OCI-M2 (cell line): Measurements from ENCODE around the gene PDE4D.
"Not testable (repeated sequence)": the region's sequence is repeated elsewhere in the genome, so short reads cannot be mapped to it uniquely, and the experiment has no call there.

Experiments
- DNase-seq: peaks from one replicate; lab custom pipeline; 2025; ENCODE audit not compliant: unreplicated experiment; lab: John Stamatoyannopoulos, UW

PDE4D gene

DNA sequence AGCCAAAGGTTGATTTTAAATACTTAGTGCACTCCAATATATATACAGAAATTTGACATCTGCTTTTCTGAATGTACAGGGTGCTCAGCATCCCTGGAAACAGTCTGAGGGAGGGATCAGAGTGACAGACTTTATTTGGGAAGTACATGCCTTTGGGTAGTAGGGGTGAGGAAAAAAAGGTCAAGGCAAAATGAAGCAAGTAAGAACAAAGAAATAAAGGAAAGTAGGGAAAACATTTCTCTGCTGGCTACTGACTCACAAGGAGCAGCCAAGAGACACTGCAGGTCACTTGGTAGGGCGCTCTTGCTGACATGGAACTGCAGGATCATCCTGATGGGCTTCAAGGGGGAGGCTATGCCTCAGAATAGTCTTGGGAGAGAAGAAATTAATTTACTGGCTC, 929.7 kb downstream of the PDE4D start:
- no peak for DNase-seq

DNA sequence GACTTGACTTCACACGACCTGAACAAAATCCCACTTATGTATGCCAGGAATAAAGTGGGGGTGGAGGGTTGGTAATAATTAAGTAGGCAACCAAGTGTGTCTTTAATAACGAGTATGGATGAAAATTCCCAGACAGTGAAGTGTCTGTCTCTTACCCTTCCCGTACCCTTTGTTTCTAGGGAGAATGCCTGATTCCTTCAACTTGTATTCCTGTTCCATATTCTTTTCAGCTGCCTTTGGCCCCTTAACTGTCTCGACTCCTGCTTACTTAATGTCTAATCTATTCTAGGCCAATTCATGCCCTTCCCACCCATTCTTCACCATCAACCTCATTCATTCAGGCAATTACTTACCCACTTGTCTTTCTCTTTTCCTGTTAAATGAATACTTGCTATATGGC, 930.2 kb downstream of the PDE4D start:
- no peak for DNase-seq

DNA sequence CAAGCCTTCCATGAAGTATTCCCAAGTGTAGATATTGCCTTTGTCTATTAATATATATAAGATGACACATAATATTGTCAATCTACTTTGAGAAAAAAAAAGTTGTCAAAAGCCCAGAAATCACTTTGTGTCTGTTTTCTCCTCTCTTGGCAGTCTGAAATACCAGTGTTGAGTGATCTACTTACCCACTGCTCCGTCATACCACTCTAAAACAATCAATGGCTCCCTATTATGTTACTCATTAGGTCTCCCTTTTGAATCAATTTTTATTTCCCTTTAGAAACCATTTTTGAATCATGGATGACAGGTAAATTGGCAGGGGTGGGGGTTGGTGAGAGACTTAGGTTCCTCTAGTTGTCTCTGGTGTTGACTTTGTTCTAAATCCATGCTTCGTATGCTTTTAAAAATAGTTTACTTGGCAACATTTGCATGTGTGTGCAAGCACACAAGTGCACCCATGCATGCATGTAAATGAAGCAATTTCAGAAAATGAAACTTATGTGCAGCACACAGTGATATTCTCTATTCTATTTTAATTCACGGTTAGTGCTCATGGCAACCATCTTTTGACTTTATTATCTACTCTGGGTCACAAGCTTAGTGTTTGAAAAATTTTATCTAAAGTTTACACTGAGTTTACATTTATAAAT, 931.8 kb downstream of the PDE4D start:
- no peak for DNase-seq

DNA sequence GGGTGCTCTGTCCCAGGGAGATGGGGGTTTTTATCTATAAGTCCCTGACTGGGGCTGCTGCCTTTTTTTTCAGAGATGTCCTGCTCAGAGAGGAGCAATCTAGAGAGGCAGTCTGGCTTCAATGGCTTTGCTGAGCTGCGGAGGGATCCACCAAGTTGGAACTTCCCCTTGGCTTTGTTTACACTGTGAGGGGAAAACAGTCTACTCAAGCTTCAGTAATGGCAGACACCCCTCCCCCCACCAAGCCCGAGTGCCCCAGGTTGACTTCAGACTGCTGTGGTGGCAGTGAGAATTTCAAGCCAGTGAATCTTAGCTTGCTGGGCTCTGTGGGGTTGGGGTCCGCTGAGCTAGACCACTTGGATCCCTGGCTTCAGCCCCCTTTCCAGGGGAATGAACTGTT, 934.8 kb downstream of the PDE4D start:
- DNase-seq = no peak

DNA sequence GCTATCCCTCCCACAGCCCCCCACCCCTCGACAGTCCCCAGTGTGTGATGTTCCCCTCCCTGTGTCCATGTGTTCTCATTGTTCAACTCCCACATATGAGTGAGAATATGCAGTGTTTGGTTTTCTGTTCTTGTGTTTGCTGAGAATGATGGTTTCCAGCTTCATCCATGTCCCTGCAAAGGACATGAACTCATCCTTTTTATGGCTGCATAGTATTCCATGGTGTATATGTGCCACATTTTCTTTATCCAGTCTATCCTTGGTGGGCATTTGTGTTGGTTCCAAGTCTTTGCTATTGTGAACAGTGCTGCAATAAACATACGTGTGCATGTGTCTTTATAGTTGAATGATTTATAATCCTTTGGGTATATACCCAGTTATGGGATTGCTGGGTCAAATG, 940.3 kb downstream of the PDE4D start:
- not testable (repeated sequence) for DNase-seq

DNA sequence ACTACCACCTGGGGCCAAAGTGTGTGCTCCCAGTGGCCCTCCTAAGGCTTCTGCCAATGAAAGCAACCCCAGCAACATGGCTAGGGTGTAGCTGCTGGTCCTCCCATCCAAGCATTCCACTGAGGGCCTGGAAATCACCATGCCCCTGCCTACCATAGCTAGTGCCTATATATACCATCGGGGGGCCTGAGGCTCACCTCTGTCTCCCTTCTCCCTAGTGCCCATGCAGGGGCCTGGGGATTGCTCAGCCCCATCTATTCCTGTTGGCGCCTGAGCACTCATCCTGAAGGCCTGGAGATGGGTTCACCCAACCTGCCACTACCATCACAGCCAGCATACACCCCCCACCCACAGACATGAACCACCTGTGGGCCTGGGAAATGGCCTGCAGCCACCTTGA, 943.3 kb downstream of the PDE4D start:
- DNase-seq = no peak

DNA sequence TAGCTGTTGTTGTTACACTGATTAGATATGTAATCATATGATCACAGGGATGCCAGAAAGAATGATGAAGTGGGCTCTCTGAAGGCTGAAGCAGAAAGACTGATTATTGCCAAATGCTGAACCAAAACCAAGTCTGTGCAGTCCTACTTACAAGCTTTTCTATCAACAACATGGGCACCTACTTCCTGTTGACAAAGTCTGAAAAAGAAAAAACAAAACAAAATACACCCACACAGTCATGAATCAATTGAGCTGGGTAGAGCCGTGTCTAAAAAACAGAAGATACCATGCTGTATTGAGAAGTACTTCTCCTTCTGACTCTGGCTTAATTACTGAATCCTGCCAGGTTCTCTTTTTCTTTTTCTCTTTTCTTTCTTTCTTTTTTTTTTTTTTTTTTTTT, 947.3 kb downstream of the PDE4D start:
- DNase-seq = no peak

DNA sequence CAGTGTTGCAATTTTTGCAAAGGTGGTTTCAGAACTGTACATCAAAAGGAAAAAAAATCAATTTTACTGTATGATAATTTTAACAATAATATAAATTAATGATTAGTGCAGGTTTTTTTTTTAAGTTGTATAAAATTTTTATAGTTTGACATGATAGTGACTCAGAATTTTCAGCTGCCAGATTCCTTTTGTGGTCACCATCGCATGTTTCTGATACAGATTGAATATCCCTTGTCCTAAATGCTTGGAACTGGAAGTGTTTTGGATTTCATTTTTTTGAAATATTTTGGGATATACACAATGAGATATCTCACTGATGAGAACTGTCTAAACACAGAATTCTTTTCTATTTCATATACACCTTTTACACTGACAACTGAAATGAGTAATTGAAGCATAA, 949.3 kb downstream of the PDE4D start:
- no peak for DNase-seq

DNA sequence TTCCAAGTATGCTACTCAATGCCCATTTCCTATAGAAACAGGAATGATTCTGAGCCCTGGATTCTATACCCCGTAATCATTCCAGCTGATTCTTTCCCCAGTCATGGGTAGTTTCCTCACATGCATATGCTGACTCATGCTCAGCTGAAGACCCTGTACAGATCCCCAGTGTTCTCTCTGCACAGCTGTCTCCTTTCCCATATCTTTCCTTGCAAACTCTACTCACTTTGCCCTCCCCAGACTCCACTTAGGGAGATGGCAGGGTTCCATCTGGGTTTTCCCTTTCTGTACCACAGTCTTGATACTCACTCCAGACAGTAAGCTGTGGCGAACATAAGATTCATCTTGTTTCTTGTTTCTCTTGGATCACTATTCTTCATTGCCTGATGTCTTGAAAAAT, 953.1 kb downstream of the PDE4D start:
- no peak for DNase-seq

DNA sequence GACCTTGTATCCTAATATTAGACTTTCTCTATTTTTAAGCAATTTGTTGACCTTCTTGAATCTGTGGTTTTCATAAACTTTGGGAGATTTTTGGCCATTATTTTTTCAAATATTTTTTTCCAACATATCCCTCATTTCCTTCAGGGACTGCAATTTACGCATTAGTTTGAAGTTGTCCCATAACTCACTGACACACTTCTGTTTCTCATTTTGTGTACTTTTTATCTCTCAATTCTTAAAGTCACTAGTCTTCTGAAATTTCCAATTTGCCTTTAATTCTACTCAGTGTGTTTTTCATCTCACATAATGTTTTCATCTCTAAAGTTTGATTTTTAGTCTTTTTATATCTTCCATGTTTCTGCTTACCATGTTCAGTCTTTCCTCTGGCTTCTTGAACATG, 953.9 kb downstream of the PDE4D start:
- no peak for DNase-seq

DNA sequence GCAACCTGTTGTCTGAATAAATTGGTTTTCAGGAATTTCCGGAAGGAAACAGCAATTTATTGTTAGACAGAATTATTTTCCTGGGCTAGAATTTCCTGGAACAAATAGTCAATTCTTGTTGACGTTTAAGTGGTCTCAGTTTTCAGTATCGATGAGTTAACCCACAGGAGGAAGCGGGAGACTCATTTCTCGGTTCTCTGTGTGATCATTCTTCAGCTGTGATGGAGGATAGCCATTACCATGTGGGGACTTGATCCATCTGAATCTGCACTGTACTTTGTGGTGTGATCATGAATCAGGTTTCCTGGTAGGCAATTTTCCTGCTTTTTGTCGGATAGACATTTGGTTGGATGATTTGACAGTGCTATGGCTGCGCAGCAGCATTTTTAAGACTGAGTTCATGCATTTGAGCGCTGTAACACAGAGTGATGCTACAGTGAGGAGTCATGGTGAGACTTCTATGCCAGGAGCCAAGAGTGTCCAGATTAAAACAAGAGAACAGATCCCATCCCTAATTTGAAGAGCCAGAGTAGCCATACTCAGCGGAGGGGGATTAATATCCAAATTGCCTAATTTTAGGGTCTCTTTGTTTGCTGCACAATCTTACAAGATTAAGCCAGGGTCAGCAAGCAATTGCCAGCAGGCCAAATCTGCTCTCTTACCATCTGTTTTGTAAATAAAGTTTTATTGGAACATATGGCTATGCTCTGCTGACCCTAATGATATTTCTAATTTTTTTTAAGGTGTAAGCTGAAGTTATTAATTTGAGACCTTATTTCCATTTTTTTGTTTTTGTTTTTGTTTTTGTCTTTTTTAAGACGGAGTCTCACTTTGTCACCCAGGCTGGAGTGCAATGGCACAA, 954.7 kb downstream of the PDE4D start:
- DNase-seq = no peak

DNA sequence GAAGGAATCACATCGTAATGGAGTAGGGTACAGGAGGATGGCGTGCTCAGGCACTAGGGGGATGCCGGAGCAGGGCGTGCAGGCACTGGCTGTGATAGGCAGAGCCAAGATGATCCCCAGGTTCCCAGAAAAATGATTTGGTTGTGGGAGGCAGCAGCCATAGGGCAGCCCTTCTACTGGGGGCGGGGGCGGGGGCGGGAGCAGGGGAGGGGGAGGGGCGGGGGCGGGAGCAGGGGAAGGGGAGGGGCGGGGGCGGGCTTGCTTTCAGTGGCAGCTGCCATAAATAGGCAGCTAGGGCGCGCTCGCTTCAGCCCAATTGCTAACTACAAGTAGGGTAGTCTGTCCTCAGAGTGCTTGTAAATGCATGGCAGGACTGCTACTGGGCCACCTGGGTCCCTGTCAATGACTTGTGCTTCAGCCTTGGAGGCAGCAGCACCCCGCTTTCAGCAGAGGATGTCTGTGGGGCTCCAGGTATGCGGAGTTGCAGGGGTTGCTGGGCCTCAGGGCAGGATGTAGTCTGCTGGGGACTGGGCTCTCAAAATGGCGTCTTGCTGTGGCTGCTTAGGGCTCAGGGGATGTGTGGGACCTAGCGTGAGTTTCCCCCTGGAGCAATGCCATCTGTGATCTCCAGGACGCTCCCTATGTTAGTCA, 956.4 kb downstream of the PDE4D start:
- no peak for DNase-seq

DNA sequence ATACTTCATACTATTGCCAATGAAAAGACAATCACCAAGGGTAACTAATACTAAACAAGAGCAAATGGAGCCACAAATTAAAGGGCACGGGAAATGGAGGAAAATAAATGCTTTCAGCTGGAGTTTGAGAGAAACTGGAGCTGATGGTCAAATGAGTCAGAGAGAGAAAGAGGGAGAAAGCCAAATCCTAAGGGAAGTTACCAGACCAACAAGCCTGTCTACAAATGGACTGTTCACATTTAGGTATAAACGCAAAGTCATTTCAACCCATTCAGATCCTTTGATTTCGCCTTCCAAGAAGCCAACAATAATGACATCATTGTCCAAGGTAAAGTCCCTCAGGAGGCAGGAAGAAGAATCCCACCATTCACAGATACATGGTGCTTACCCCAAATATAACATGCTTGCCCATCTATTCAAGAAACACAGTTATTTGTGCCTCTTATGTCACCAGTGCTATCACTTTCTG, 958.9 kb downstream of the PDE4D start:
- DNase-seq = no peak

DNA sequence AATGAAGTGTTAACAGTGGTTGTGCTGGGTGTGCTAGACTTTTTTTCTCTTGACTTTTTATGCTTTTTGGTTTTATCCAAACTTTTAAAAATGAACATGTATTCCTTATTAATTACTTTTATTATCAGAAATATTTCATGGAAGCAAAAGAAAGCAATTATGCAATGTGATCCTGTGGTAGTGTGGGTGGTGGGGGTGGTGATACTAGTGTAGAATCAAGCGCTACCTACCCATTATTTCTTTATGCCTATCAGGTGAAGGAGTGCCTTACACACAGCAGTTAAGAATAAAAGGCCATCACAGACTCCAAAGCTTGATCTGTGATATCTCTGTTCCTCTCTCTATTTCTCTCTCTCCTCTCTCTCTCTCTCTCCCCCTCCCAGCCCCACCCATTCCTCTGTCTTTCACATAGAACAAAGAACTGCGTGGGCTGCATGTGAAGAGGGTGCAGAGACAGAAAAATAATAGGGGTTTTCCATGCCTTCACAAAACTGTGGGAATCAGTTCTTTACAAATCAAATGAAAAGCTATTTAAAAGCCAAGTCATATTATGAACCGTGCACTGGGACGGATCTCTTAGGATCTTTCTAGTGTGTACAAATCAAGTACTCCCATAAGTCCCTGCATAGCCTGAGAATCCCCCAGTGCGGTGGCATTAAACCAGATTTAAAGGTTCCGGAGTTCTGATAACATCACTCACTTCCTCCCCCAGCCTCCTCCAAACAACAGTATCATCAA, 959.5 kb downstream of the PDE4D start:
- no peak for DNase-seq

DNA sequence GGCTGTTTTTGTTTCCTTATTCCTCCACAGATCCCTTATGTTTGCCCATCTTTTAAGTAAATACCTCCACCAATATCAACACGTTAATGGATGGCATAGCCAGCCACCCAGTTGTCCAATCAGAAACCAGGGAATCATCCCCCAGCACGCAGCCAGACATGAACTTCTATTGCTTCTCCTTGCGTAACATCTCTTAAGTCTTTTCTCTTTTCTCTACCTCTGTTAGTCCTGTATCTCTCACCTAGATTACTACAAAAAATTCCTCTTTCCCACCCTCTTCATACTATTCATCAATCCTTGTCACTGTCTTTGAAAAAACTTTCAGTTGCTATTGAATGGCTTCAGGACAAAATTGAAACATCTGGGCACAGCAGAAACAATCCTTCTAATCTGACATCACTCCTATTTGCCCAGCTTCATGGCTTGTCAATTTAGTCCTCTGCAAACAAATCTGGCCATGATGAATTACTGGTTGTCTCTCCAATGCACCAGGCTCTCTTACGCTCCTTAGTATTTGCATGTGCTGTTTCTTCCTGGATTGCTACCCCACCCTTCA, 961.4 kb downstream of the PDE4D start:
- no peak for DNase-seq

DNA sequence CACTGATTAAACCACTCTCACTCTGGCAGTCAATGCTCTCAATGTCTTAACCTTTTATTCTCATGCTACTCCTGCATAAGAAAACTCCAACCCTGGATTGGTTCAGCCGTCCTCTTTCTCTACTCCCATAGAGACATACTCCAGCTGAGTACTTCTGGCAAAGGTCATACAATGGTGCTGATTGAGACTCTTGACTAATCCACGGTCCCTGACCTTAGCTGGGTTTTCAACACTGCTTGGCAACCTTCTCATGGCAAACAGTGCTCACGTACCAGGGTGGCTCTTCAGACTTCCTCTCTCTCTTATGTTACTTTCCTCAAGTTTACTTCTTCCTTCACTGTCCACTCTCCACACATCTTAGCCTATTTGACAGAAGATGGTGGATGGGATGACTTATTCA, 963.0 kb downstream of the PDE4D start:
- no peak for DNase-seq

DNA sequence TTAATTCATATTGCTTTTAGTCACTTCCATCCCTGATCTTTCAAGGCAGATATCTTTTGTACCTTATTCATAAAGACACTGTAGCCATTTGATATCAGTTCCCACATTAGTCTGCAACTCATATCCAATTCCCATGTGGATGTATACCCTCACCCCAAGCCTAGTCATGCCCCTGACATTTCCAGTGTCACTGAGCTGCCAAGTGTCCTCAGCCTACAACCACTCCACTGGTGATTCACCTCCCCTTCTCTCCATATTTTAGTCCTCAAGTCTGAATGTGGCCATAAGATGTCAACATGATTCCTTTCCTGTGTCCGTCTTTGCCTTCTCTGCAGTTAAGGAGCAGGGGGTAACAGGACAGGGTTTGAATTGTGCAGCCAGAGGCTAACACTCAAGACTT, 963.8 kb downstream of the PDE4D start:
- no peak for DNase-seq

DNA sequence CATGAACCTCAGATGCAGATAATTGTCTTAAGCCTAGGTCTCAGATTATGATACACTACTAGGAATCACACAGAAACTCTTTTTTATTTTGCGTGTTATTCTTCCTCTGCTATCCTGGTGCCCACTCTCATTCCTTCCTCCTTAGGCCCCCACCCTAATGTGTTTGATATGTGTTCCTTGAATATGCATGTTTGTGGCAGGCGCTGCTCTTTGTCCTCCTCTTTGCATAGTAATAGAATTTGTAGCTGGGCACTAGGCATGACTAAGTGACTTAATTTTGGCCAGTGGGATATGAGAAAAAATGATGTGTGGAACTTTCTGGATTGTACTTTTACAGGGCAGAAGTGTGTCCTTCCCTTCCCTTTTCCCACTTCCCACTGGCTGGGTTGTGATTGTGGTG, 965.6 kb downstream of the PDE4D start:
- no peak for DNase-seq

DNA sequence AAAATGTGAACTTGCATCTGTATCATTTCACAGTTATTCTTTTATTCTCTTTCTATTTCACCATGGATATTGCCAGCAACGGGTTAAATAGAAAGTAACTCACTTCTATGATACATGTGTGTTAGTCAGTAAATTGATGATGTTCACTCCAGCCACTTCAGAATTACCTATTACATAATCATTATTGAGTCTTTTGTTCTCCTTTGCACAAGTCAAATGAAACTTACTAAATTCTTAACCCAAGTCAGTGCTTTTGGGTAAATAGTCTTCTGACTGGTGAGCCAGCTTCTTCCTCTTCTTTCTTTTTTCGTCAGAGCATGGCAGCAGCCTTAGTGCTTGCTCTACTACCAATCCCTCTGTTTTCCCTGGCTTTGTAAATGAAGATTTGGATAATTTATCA, 966.3 kb downstream of the PDE4D start:
- DNase-seq = no peak

DNA sequence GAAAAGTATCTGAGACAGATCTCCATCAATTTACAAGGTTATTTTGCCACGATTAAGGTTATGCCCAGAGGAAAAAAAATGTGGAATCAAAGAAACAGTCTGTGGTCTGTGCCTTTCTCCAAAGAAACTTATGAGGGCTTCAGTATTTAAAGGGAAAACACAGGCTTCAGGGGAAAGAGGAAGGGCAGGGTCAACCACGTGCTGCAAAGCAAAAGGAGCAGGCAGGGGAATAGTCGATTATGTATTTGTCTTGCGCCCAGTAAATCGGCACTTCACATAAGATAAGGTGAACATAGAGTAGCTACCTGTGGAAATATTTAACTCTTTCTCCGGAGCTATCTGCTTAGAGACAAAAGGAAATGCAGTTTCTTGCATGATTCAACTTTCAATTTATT, 967.0 kb downstream of the PDE4D start:
- no peak for DNase-seq
